Measurements from ENCODE around the gene NT5C1B.
"Not testable (repeated sequence)": the region's sequence is repeated elsewhere in the genome, so short reads cannot be mapped to it uniquely, and the experiment has no call there.

NT5C1B gene

GRCh38 chr2:18589354-18589753 lies at the start of gene NT5C1B:
TSS of gene NT5C1B (minus strand) at chr2:18589569. CDS start at chr2:18589468, 101 bp downstream.
- no peak for DNase-seq (ENCODE audit: low spot score)

DNA sequence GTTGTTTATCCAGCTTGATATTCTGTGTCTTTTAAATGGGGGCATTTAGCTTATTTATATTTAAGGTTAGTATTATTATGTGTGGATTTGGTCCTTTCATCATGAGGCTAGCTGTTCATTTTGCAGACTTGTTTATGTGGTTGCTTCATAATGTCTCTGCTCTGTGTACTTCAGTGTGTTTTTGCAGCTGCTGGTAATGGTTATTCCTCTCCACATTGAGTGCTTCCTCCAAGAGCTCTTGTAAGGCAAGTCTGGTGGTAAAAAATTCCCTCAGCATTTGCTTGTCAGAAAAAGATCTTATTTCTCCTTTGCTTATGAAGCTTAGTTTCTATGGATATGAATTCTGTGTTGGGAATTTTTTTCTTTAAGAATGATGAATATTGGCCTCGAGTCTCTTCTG lies 47.8 kb upstream of the NT5C1B start:
- DNase-seq (ENCODE audit: low spot score), result no peak

- DNase-seq (ENCODE audit: low spot score), result not testable (repeated sequence)
These were observed 43.3 kb upstream of the NT5C1B start for GRCh38 chr2:18632699-18633098.

DNA sequence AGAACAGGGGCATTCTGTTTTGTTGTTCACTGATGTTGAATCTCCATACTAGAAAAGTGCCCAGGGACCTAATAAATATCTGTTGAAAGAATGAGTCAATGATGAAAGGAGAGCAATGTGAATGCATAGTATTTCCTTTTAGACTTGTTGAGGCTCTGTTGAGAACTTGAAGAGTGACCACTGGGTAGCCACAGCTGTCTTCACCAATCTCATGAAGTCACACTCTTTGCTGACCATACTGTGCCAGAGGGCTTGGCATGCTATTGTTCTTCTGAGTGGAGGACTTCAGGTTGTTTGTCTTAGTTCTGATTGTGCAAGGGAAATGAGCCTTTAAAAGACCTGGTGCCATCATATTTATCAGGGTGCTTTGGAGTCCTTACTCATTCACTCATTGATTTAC lies 41.6 kb upstream of the NT5C1B start:
- DNase-seq (ENCODE audit: low spot score), result peak; percentile 3

DNA sequence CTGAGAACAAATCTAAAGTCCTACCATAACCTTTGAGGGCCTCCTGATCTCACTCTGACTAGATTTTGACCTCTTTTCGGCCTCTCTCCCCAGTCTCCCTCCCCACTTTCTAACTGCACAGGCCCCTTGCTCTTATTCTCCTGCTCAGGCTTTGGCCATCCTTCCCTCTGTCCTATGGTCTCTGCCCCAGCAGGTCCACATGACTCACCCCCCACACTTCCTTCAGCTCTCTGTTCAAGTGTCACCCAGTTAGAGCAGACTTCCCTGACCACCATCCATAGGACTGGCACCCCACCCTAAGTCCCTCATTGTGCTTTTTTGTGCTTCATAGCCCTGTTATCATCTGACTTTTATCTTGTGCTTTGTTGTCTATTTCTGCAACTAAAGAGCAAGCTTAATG lies 41.2 kb upstream of the NT5C1B start:
- peak; percentile 10 for DNase-seq (ENCODE audit: low spot score)

DNA sequence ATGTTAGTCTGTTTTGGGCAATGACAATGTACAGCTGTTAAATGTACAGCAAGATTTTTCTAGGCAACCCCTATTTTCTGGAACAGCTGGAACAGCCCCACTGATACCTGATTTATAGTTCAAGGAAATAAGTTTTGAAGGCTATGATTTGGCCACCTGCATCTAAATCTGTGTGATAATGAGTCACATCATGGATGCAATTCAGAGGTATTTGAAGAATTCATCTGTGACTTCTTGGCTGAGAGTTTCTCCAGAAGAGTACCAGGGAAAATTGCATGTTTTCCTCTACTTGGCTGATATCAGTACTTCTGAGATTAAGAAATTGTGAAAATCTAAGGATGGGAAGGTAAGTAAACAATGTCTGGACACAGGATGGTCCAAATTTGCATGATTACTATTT lies 40.7 kb upstream of the NT5C1B start:
- peak; percentile 58 for DNase-seq (ENCODE audit: low spot score)

GRCh38 chr2:18626958-18627650 lies 37.7 kb upstream of the NT5C1B start:
- DNase-seq (ENCODE audit: low spot score), result no peak

GRCh38 chr2:18626256-18626668 lies 36.9 kb upstream of the NT5C1B start:
- peak; percentile 44 for DNase-seq (ENCODE audit: low spot score)

- DNase-seq (ENCODE audit: low spot score), result no peak
These were observed 36.2 kb upstream of the NT5C1B start for GRCh38 chr2:18625563-18625962.

DNA sequence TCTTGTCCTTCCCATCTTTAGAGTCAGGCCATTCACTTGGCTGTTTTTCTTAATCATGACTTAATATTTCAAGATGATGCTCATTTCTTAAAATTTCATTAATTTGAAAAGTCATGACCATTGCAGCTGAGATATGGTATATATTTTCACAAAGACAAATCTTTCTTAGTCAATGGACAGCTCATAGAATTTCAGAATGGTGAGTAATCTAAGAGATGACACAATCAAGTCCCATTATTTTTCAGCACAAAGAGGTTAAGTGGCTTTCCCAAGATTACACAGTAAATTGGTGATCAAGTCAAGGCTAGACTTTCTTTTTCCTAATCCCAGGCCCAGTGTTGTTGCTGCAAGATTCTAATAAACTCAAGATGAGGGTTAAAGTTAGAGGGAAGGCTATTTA lies 34.4 kb upstream of the NT5C1B start:
- DNase-seq (ENCODE audit: low spot score), result peak; percentile 28

DNA sequence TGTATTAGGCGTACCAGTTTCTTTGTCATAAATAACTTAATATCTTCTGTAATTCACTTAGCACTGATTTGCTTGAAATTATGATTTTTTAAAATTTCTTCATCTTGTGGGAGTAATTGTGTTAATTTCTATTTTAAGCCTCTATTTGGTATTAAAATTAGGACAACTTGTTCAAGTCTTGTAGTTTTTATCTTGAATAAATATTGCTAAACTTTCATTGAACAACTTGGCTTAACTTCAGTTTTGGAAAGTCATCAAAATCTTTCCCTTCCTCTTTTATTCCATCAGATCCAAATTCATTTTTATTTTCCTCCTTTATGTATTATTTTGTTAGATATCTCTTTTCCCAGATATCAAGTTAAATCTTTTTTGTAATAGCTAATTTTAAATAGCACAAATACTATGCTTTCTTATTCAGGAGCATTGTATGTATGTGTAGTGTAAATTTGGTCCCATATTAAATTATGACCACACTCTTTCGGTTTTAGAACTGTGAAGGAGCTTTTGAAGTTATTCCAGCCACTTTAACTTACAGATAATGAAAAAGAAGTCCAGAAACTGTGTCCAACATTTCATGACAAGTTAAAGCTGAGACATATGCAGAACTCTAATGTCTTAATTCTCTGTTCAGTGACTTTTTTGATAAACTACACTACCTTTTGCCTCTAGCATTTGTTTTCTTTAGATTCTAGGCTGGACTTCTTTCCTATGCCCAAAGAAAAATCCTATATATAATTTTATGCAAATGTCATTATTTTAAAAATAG lies 31.7 kb upstream of the NT5C1B start:
- DNase-seq (ENCODE audit: low spot score), result no peak

DNA sequence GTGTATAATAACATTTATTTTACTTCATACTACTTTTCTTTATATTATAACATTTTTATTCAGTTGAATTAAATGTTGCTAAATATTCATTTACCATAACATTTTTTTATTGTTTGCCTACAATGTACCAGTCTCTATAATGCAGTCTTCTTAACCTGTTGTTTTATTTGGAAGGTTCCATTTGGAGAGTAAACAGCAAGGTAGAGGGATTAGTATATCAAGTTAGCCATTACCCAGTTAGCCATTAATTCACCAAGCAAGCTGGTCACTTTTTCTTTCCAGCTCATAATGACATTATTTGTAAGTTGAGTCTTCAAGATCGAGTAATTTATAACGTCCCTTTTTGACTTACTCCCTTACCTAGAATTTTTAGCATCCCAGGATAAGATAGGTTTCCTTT lies 29.7 kb upstream of the NT5C1B start:
- no peak for DNase-seq (ENCODE audit: low spot score)

DNA sequence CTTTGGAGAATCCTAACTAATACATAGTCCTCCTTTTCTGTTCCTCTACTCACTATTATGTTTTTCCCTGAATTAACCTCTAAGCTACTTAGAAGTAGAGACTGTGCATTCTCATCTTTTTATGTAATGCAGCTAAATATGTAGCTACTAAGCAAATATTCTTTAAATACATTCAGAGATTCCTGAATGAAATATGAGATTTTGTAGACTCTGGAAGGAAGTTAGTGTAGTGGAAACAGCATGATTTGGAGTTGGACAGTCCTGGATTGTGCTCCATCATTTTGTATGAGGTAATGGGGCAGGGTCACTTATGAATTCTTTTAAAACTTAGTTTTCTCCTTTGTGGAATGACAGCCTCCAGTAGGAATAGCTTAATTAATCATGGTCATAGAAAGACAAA lies 24.7 kb upstream of the NT5C1B start:
- DNase-seq (ENCODE audit: low spot score), result no peak

DNA sequence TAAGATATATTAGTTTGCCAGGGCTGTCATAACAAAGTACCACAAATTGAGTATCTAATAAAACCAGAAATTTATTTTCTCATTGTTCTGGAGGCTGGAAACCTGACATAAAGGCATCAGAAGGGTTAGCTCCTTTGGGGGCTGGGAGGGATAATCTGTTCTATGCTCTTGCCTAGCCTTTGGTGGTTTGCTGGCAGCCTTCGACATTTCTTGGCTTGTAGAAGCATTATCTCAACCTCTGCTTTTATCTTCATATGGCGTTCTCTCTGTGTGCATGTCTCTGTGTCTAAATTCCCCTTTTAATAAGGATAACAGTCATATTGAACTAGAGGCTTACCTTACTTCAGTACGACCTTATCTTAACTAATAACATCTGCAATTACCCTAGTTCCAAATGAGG lies 22.8 kb upstream of the NT5C1B start:
- no peak for DNase-seq (ENCODE audit: low spot score)

DNA sequence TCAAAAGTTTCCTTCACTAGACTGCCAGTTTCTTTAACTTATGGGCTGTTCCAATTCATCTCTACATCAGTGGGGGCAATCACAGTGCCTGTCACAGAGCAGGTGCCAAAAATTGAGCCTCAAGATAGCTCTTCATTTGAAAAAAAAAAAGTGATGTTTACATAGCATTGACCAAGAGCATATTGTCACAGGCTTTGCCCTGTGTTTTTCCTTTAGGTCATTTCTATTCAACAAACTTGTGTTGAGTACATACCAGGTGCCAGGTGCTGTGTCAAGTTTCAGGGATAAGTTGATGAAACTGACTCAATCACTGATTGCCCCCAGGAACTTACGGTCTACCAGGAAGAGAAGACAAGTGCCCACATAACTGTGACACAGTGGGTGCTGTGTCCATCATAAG lies 22.2 kb upstream of the NT5C1B start:
- DNase-seq (ENCODE audit: low spot score), result no peak

DNA sequence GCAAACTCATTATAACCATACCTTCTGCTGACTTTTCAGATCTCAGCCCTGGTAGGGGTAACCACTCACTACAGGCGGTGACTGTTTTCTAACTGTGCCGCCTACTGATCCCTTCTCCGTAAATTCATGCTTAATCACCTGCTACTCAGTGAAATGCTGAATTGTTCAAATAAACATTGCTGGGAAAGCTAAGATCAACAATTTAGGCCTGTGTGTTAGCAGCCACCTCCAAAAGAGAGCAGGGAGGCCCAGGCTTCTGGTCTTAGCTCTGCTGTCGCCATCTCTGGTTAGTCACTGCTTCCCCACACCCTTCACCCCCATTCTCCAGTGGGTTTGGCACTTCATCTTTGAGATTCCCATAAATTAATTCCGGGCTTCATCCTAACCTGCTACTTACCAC lies 21.8 kb upstream of the NT5C1B start:
- DNase-seq (ENCODE audit: low spot score), result no peak

GRCh38 chr2:18610651-18611050 lies 21.3 kb upstream of the NT5C1B start:
- no peak for DNase-seq (ENCODE audit: low spot score)

- DNase-seq (ENCODE audit: low spot score), result no peak
These were observed 20.7 kb upstream of the NT5C1B start for GRCh38 chr2:18610090-18610489.

DNA sequence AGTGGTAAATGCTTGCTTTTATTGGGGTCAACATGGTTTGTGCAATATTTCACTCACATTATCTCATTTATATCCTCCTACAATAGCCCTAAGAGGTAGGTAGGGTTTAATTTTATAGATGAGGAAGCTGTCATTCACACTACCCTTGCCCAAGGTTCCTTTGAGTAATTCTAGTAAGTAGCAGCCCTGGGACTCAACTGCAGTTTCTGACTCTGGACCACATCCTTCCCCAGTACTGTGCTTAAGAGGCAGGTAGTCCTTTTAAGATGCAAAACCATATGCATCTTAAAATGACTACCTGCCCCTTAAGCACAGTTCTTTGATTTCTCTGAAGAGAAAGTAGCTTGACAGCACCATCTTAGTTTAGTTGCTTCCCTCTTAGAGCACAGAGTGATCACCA lies 15.7 kb upstream of the NT5C1B start:
- DNase-seq (ENCODE audit: low spot score), result no peak

GRCh38 chr2:18604531-18604885 lies 15.1 kb upstream of the NT5C1B start:
- DNase-seq (ENCODE audit: low spot score), result no peak

DNA sequence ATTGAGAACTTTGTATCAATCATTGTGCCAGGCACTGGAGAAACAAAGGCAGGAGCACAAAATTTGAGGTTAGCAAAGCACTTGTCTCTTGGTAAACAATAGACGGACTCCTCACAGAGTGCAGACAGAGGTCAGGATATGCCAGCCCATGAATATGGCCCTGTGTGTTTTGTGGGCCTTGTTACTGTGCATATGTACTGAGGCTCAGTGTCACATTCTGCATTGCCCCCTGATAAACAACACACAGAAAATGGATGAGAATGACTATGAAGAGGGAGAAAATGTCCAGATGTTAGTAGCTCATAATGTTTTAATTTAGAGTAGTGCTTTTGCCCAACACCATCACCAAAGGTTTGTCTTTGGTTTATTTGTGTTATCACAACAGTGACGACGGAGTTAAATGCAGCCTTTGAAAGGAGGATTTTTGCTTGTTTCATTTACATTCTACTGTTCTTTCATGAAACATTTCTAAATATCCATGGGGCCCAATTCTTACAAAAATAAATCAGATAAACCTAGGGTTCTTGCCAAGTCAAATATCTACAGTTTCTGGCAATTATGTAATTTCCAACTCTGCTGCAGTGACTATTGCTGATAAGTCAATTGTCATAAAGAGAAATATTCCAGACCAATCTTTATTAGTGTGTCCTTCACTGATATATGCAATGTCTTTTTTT lies 14.6 kb upstream of the NT5C1B start:
- no peak for DNase-seq (ENCODE audit: low spot score)

- DNase-seq (ENCODE audit: low spot score), result no peak
These were observed 12.9 kb upstream of the NT5C1B start for GRCh38 chr2:18602298-18602697.

DNA sequence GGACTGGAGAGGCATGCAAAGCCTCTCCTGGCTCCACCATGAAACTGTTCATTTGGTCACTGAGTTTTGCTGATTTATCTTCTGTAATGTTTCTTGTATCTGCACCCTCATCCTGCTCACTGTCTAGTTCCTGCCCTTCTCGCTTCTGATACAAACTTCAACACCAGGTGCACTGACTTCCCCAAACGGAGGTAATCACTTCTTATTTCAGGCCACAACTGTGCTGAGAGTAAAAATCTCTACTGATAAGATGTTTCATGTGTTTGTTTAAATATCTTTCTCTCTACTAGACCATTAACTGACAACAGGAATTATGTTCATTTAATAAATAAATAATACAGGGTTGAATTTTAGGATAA lies 10.9 kb upstream of the NT5C1B start:
- no peak for DNase-seq (ENCODE audit: low spot score)
